DMS 273 treated with DMSO at 0.1 percent for 48 hours (cell line): Measurements from ENCODE around the gene ANKAR.
"Not testable (repeated sequence)": the region's sequence is repeated elsewhere in the genome, so short reads cannot be mapped to it uniquely, and the experiment has no call there.

Source experiments
- DNase-seq: peaks from one replicate; lab custom pipeline; 2025; lab: John Stamatoyannopoulos, UW

Gene ANKAR

GRCh38 chr2:189709501-189710221, 35.2 kb downstream of the ANKAR start:
- no peak for DNase-seq

- not testable (repeated sequence) for DNase-seq
These were observed 43.1 kb downstream of the ANKAR start for GRCh38 chr2:189717593-189717992.

- no peak for DNase-seq
These were observed 45.1 kb downstream of the ANKAR start for GRCh38 chr2:189719571-189719970.

GRCh38 chr2:189723192-189723591, 48.7 kb downstream of the ANKAR start:
- no peak for DNase-seq
